ENCODE results near the gene ITPR2. TPM values are rescaled to one million over a fixed set of nuclear protein-coding genes. Genes with fewer than 3 reads are reported as not detected.

Gene ITPR2
- total RNA-seq, 1 experiment from 2014 or later: 4.0 TPM

DNA sequence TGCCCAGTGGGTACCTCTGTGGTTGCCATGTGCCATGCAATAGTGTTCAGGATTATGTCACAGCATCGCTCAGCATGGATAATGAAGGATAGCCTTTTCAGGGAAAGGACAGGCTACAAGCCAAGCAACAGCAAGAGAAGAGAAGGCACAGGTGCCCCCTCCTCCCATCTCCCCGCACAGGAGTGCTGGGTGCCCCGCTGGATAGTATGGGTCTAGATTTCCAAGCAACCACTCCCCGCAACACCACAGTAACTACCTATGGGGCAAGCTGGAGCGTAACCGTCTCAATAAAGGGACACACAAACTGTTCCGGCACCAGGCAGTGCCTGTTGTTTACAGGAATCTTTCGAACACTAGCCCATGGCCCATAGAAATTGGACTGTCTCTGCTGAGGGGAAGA lies 222.2 kb downstream of the ITPR2 start:
- Histone ChIP-seq H3F3A (ENCODE audit: low read length, unreplicated experiment) (no peaks in the 10 kb centered on the region), H3K4me2 (ENCODE audit: low read length) (no peak overlapping the region), H3K36me3 (ENCODE audit: low read depth, low read length) (no peaks in the 10 kb centered on the region), H3K9ac (ENCODE audit: low read length) (no peak overlapping the region), H3K4me1 (ENCODE audit: insufficient read depth, low read length) (no peaks in the 10 kb centered on the region), H4K20me1 (ENCODE audit: low read length) (no peaks in the 10 kb centered on the region), H3K27ac (ENCODE audit: low read length) (no peak overlapping the region), H3K9me3 (ENCODE audit: low read length) (no peaks in the 10 kb centered on the region), H3K27me3 (ENCODE audit: low read length) (no peaks in the 10 kb centered on the region), H2AFZ (ENCODE audit: low read length) (no peak overlapping the region), H3K4me3 (ENCODE audit: low read length) (no peak overlapping the region), H3K9me2 (replicated peaks; ENCODE audit: low read length) (no peaks in the 10 kb centered on the region), H3K79me2 (ENCODE audit: low read length) (no peaks in the 10 kb centered on the region)
- intact Hi-C loops (cut with micrococcal nuclease): no loop called here
- no peak for TF ChIP-seq EZH2phosphoT487 (IDR thresholded peaks at IDR 0.05; ENCODE audit: borderline replicate concordance, low read length)
- TF ChIP-seq, protein P1, sequence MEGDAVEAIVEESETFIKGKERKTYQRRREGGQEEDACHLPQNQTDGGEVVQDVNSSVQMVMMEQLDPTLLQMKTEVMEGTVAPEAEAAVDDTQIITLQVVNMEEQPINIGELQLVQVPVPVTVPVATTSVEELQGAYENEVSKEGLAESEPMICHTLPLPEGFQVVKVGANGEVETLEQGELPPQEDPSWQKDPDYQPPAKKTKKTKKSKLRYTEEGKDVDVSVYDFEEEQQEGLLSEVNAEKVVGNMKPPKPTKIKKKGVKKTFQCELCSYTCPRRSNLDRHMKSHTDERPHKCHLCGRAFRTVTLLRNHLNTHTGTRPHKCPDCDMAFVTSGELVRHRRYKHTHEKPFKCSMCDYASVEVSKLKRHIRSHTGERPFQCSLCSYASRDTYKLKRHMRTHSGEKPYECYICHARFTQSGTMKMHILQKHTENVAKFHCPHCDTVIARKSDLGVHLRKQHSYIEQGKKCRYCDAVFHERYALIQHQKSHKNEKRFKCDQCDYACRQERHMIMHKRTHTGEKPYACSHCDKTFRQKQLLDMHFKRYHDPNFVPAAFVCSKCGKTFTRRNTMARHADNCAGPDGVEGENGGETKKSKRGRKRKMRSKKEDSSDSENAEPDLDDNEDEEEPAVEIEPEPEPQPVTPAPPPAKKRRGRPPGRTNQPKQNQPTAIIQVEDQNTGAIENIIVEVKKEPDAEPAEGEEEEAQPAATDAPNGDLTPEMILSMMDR (conservative IDR thresholded peaks at IDR 0.05; ENCODE audit: low read depth, low read length): no peak
- TF ChIP-seq EZH2 (IDR thresholded peaks at IDR 0.05; ENCODE audit: low read length, unreplicated experiment): no peak
- POLR2A ChIA-PET (ENCODE audit: unreplicated experiment): no interaction called here
- no peak for DNase-seq
- ATAC-seq: no peak
- no TSS peak for BruUV-seq (replicated peaks)
- CTCF ChIA-PET: no interaction called here

GRCh38 chr12:26609986-26610385 lies 223.0 kb downstream of the ITPR2 start:
- Histone ChIP-seq H3K9me3 (ENCODE audit: low read length) (no peaks in the 10 kb centered on the region), H3F3A (ENCODE audit: low read length, unreplicated experiment) (no peaks in the 10 kb centered on the region), H3K36me3 (ENCODE audit: low read depth, low read length) (no peaks in the 10 kb centered on the region), H3K4me3 (ENCODE audit: low read length) (no peak overlapping the region), H3K9me2 (replicated peaks; ENCODE audit: low read length) (no peaks in the 10 kb centered on the region), H3K4me2 (ENCODE audit: low read length) (no peak overlapping the region), H2AFZ (ENCODE audit: low read length) (no peak overlapping the region), H3K27me3 (ENCODE audit: low read length) (no peaks in the 10 kb centered on the region), H3K27ac (ENCODE audit: low read length) (no peak overlapping the region), H3K9ac (ENCODE audit: low read length) (no peak overlapping the region), H4K20me1 (ENCODE audit: low read length) (no peaks in the 10 kb centered on the region), H3K79me2 (ENCODE audit: low read length) (no peaks in the 10 kb centered on the region), H3K4me1 (ENCODE audit: insufficient read depth, low read length) (no peaks in the 10 kb centered on the region)
- CTCF ChIA-PET: no interaction called here
- BruUV-seq (replicated peaks): no TSS peak
- intact Hi-C loops (cut with micrococcal nuclease): loop anchor here (10.0 kb wide), 1 partner anchor 65 kb away; no protein-coding TSS in a partner anchor
- ATAC-seq (no peak), DNase-seq (no peak)
- TF ChIP-seq, protein P1 (conservative IDR thresholded peaks at IDR 0.05; ENCODE audit: low read depth, low read length): no peak
- TF ChIP-seq EZH2 (IDR thresholded peaks at IDR 0.05; ENCODE audit: low read length, unreplicated experiment) (no peak), EZH2phosphoT487 (IDR thresholded peaks at IDR 0.05; ENCODE audit: borderline replicate concordance, low read length) (no peak)
- POLR2A ChIA-PET (ENCODE audit: unreplicated experiment): no interaction called here

DNA sequence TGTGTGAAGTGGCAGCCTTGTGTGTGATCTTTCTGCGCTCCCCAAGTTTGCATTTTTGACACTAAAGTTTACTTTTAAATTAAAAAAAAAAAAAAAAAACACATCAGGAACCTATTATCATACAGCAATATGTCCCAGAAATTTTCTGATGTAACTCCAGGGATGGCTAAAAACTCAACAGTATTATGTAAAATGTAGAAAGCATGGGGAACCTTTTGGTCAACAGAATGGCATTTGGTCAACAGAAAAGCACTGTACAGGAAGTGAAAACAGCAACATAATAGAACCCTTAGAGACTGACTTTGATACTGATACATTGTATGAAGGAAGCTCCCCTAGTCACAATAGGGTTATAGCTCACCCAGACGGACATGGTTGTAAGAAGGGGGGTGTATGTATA lies 224.3 kb downstream of the ITPR2 start:
- H4K20me1 ChIP-seq (ENCODE audit: low read length): no peaks in the 10 kb centered on the region
- H3F3A ChIP-seq (ENCODE audit: low read length, unreplicated experiment): no peaks in the 10 kb centered on the region
- H3K4me2 ChIP-seq (ENCODE audit: low read length): no peak overlapping the region
- no peaks in the 10 kb centered on the region for H3K27me3 ChIP-seq (ENCODE audit: low read length)
- ChIA-PET POLR2A (ENCODE audit: unreplicated experiment) (no interaction called here), CTCF (no interaction called here)
- H3K27ac ChIP-seq (ENCODE audit: low read length): no peak overlapping the region
- DNase-seq (no peak), ATAC-seq (no peak)
- no peaks in the 10 kb centered on the region for H3K9me3 ChIP-seq (ENCODE audit: low read length)
- intact Hi-C loops (cut with micrococcal nuclease): loop anchor here (10.0 kb wide), 1 partner anchor 64 kb away; no protein-coding TSS in a partner anchor
- no peaks in the 10 kb centered on the region for H3K9me2 ChIP-seq (replicated peaks; ENCODE audit: low read length)
- no TSS peak for BruUV-seq (replicated peaks)
- no peak overlapping the region for H2AFZ ChIP-seq (ENCODE audit: low read length)
- TF ChIP-seq EZH2phosphoT487 (IDR thresholded peaks at IDR 0.05; ENCODE audit: borderline replicate concordance, low read length) (no peak), EZH2 (IDR thresholded peaks at IDR 0.05; ENCODE audit: low read length, unreplicated experiment) (no peak)
- TF ChIP-seq, protein P1 (conservative IDR thresholded peaks at IDR 0.05; ENCODE audit: low read depth, low read length): no peak
- H3K4me1 ChIP-seq (ENCODE audit: insufficient read depth, low read length): no peaks in the 10 kb centered on the region
- no peak overlapping the region for H3K9ac ChIP-seq (ENCODE audit: low read length)
- H3K36me3 ChIP-seq (ENCODE audit: low read depth, low read length): no peaks in the 10 kb centered on the region
- H3K79me2 ChIP-seq (ENCODE audit: low read length): no peaks in the 10 kb centered on the region
- no peak overlapping the region for H3K4me3 ChIP-seq (ENCODE audit: low read length)

All from PC-3 (cell line).